Left kidney (tissue), 2 donors: ENCODE data around the gene THY1. TPM values are rescaled to one million over a fixed set of nuclear protein-coding genes. Genes with fewer than 3 reads are reported as not detected.
A peak's percentile ranks its signal among the peaks of the same experiment; 100 is the strongest.
"Not testable (repeated sequence)": the region's sequence is repeated elsewhere in the genome, so short reads cannot be mapped to it uniquely, and the experiment has no call there.

Source experiments
- DNase-seq: peaks from one replicate; pipeline ENCODE4 v3.0.0-alpha.2; 2013
- polyA plus RNA-seq: library from polyadenylated mRNA; unstranded; fragments of 120-200 nt; gene quantifications from one replicate; pipeline ENCODE4 v1.2.1, GENCODE V29; 2013; ENCODE audit not compliant: insufficient read length

The THY1 gene
- polyA plus RNA-seq, 1 donor = 65.2 TPM

DNA sequence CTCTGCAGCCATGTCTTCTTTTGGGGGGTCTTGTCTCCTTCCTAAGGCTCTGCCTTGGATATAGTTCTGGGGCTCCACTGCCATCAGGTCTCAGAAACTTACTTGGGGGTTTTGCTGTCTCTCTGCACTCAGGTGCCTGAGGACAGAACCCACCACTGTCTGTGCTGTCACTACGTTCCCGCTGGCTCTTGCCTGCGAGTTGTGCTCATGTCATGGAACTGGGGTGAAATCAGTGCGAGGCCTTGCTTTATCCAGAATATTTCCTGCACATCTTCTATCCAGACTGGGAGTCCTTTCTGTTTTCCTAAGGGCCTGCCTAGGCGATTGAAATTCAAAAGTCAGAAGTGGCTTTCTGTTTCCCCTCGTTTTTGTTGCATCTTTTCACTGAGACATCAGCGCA, 34.9 kb downstream of the THY1 start:
- no peak for DNase-seq

GRCh38 chr11:119384332-119384731, 38.6 kb downstream of the THY1 start:
- DNase-seq = no peak

GRCh38 chr11:119382513-119382912, 40.5 kb downstream of the THY1 start:
- DNase-seq = not testable (repeated sequence)

GRCh38 chr11:119382101-119382500, 40.9 kb downstream of the THY1 start:
- DNase-seq = no peak

- peak; percentile 95 for DNase-seq
Measured at GRCh38 chr11:119381181-119381988, 41.6 kb downstream of the THY1 start, which contains the start of gene USP2. Gene USP2, minus strand, starts transcription at chr11:119381690. Its CDS starts 8,210 bp downstream, at chr11:119373480.

DNA sequence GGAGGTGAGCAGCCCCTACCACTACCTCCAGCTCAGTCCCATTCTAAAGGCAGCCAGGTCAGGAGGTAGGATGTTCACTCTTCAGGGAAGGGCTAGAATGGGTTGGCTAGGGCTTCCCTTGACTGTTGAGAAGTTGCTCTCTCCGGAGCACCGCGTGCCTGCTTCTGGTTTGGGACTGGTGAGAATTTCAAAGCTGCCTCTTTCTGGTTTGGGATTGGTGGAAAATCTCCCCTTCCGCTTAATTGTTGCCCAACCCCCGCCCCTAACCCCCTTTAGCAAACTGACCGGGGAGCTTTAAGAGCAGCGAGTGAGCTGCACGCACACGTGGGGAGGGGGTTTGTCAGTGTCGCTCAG, 42.2 kb downstream of the THY1 start:
- DNase-seq = no peak

DNA sequence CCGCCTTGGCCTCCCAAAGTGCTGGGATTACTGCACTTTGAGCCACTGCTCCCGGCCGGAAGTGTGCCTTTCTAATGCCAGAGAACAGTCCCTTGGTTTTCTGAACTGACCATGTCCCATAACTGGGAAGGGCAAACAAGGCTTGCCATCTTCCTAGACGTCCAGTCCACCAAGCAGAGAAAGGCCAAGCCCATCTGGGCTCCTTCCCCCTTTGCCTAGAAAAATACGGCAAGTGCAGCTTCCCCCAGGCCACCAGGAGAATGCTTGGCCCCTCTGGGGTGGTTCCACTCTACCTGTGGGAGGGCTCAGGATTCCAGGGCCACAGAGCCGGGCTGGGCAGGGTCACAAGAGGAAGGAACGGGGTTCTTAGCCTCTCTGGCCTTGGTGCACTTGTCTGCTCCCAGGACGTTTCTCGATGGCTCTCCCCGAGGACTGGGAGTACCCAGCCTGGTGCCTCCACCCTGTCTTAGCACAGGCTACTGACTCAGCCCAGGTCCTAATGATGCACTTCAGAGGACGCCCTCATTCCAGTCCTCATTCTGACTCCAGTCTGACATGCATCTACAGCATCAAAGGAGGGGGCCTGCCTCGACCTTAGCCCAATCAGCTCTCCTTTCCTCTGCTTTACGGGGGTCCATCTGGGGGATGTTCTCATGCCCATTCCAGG, 42.7 kb downstream of the THY1 start:
- no peak for DNase-seq

- DNase-seq = no peak
Measured at GRCh38 chr11:119378851-119379465, 44.0 kb downstream of the THY1 start.

GRCh38 chr11:119377961-119378667, 44.9 kb downstream of the THY1 start:
- DNase-seq = no peak

GRCh38 chr11:119377112-119377901, 45.7 kb downstream of the THY1 start:
- no peak for DNase-seq

GRCh38 chr11:119376197-119376847, 46.6 kb downstream of the THY1 start:
- no peak for DNase-seq

DNA sequence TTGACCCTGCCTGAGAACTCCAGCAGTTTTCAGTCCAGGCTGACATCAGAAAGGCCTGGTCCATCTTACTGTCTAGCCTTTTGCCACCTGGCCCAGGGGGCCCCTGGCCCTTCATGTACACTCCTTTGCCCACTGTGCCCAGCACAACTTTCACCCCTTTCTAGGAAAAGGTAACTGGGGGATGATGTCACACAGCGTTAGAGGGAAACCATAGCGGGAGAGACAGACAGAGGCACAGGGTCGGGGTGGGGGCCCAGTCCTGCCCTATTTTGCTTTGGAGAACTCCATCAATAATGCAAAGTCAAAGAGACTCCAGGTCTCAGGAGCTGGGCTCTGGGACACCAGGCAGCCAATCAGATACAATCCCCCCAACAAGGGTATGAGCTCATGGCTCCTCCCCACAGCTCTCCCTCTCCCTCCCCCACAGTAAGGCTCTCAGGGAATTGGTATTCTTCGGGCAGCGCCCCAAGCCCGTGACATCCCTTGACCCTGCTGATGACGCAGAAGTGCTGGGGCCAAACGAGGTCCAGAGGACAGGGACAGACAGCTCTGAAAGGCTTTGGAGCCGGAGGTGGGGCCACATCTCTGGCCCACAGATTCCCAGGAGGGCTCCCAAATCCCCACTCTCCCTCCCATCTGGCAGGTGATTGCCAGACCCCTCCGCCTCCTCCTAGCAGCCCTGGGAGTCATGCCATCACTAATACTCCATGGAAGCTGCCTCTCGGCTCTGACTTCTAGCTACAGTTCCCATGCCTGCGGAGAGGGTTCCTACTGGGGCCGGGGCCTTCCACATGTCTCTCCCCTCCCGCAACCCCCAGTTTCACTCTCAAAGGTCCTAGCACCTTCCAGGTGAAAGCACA, 47.4 kb downstream of the THY1 start:
- no peak for DNase-seq

- DNase-seq = no peak
Measured at GRCh38 chr11:119374632-119375336, 48.2 kb downstream of the THY1 start.

GRCh38 chr11:119373921-119374631, 48.9 kb downstream of the THY1 start:
- peak; percentile 77 for DNase-seq

- no peak for DNase-seq
Measured at GRCh38 chr11:119373059-119373920, 49.7 kb downstream of the THY1 start.

DNA sequence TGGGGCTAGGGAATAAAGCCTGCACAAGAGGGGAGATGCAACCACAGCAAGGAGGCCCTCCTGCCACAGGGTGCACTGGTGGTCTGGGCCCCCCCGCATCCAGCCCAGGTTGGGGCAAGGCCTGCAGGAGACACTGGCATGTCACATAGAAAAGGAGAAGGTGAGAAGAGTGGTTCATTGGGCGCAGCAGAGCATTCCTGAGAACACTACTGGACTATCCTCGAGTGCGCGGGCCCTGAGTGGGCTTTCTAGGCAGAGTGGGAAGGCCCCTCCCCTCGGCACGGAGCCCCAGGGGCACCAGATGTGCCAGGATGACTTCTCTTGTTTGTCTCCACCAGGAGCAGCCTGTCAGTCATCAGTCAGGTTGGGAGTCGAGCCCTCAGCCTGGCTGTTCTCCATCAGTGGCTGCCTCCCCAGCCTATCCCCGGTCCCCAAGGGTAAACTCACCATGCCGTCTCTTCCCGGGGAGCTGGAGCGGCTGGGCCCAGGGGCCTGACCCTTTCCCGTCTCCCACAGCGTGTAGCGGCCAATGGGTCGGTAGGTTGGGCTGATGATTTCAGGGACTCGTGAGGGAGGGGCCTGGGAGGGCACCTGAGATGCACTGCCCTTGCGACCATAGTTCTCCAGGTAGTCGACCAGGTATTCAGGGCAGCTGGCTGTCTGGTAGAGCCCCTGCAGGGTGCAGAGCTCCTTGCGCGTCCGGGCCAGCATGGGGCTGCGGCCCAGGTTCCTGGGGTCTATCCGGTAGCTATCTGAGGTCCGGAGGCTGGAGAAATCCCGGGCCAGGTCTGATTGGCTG, 50.5 kb downstream of the THY1 start:
- no peak for DNase-seq

GRCh38 chr11:119371778-119372182, 51.2 kb downstream of the THY1 start:
- no peak for DNase-seq
